ENCODE results near the gene NRG2. TPM values are rescaled to one million over a fixed set of nuclear protein-coding genes. Genes with fewer than 3 reads are reported as not detected.

The NRG2 gene
- total and polyA plus RNA-seq, 5 donors from 2014 or later = not detected

GRCh38 chr5:139926797-139927503 is 116.1 kb downstream of the NRG2 start:
- no peak overlapping the region for H3K27ac ChIP-seq (ENCODE audit: insufficient read depth, low read length, poor library complexity, severe bottlenecking)
- no peak overlapping the region for H3K27ac Mint-ChIP-seq
- peaks cover 10% of the 10 kb centered on the region for H3K27me3 ChIP-seq (ENCODE audit: control insufficient read depth, insufficient read depth, low read length)
- H3K36me3 ChIP-seq (ENCODE audit: control insufficient read depth, insufficient read depth, low read length) = no peaks in the 10 kb centered on the region
- no peak overlapping the region for H3K4me3 Mint-ChIP-seq
- H3K27me3 Mint-ChIP-seq = peaks cover 8% of the 10 kb centered on the region
- H3K4me1 Mint-ChIP-seq = no peaks in the 10 kb centered on the region
- H3K4me1 ChIP-seq (ENCODE audit: control insufficient read depth, insufficient read depth, low read length, poor library complexity, severe bottlenecking) = no peaks in the 10 kb centered on the region
- no peak overlapping the region for H3K4me3 ChIP-seq (ENCODE audit: low read depth, low read length)
- ATAC-seq (ENCODE audit: low read depth in 2 of 2) (no peak), DNase-seq (no peak)
- H3K9me3 ChIP-seq (ENCODE audit: control insufficient read depth in 2 of 2, low read length in 2 of 2) = no peaks in the 10 kb centered on the region
- H3K36me3 Mint-ChIP-seq = no peaks in the 10 kb centered on the region
- H3K9me3 Mint-ChIP-seq = peaks cover 0 to 6% (median 0%) of the 10 kb centered on the region in 7 donors

- Histone ChIP-seq H3K27ac (ENCODE audit: insufficient read depth, low read length, poor library complexity, severe bottlenecking) (no peak overlapping the region), H3K4me3 (ENCODE audit: low read depth, low read length) (no peak overlapping the region), H3K36me3 (ENCODE audit: control insufficient read depth, insufficient read depth, low read length) (no peaks in the 10 kb centered on the region), H3K4me1 (ENCODE audit: control insufficient read depth, insufficient read depth, low read length, poor library complexity, severe bottlenecking) (no peaks in the 10 kb centered on the region), H3K9me3 (ENCODE audit: control insufficient read depth in 2 of 2, low read length in 2 of 2) (no peaks in the 10 kb centered on the region), H3K27me3 (ENCODE audit: control insufficient read depth, insufficient read depth, low read length) (peaks cover 10% of the 10 kb centered on the region)
- no peak overlapping the region for H3K4me3 Mint-ChIP-seq
- DNase-seq = no peak
- H3K27ac Mint-ChIP-seq = no peak overlapping the region
- no peak for ATAC-seq (ENCODE audit: low read depth in 2 of 2)
- no peaks in the 10 kb centered on the region for H3K36me3 Mint-ChIP-seq
- no peaks in the 10 kb centered on the region for H3K4me1 Mint-ChIP-seq
- peaks cover 0 to 3% (median 0%) of the 10 kb centered on the region in 7 donors for H3K9me3 Mint-ChIP-seq
- H3K27me3 Mint-ChIP-seq = peaks cover 10% of the 10 kb centered on the region
Measured at GRCh38 chr5:139925650-139926640, 117.2 kb downstream of the NRG2 start.

DNA sequence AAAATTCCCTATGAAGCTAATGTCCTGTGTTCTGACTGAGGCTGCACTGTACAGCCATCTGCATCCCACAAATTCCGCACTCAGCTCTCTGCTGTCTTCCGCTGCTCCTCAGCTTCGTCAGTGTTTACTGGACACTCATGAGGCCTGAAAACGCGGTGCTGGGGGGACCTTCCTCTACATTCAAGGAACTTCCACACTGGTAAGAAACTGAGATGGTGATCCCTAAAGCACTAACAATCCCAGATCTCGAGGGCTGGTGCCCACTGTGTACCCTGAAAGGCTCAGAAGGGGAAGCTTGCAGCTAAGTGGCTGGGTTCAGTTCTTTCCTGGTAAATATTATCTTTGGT is 117.9 kb downstream of the NRG2 start:
- no peak overlapping the region for H3K4me3 ChIP-seq (ENCODE audit: low read depth, low read length)
- Mint-ChIP-seq H3K36me3 (no peaks in the 10 kb centered on the region), H3K9me3 (peaks cover 0 to 3% (median 0%) of the 10 kb centered on the region in 7 donors), H3K4me3 (no peak overlapping the region), H3K27ac (no peak overlapping the region), H3K27me3 (peaks cover 11% of the 10 kb centered on the region), H3K4me1 (no peaks in the 10 kb centered on the region)
- H3K9me3 ChIP-seq (ENCODE audit: control insufficient read depth in 2 of 2, low read length in 2 of 2) = no peaks in the 10 kb centered on the region
- H3K27ac ChIP-seq (ENCODE audit: insufficient read depth, low read length, poor library complexity, severe bottlenecking) = no peak overlapping the region
- no peaks in the 10 kb centered on the region for H3K36me3 ChIP-seq (ENCODE audit: control insufficient read depth, insufficient read depth, low read length)
- H3K27me3 ChIP-seq (ENCODE audit: control insufficient read depth, insufficient read depth, low read length) = peaks cover 9% of the 10 kb centered on the region
- no peak for ATAC-seq (ENCODE audit: low read depth in 2 of 2)
- DNase-seq = no peak
- H3K4me1 ChIP-seq (ENCODE audit: control insufficient read depth, insufficient read depth, low read length, poor library complexity, severe bottlenecking) = no peaks in the 10 kb centered on the region

DNA sequence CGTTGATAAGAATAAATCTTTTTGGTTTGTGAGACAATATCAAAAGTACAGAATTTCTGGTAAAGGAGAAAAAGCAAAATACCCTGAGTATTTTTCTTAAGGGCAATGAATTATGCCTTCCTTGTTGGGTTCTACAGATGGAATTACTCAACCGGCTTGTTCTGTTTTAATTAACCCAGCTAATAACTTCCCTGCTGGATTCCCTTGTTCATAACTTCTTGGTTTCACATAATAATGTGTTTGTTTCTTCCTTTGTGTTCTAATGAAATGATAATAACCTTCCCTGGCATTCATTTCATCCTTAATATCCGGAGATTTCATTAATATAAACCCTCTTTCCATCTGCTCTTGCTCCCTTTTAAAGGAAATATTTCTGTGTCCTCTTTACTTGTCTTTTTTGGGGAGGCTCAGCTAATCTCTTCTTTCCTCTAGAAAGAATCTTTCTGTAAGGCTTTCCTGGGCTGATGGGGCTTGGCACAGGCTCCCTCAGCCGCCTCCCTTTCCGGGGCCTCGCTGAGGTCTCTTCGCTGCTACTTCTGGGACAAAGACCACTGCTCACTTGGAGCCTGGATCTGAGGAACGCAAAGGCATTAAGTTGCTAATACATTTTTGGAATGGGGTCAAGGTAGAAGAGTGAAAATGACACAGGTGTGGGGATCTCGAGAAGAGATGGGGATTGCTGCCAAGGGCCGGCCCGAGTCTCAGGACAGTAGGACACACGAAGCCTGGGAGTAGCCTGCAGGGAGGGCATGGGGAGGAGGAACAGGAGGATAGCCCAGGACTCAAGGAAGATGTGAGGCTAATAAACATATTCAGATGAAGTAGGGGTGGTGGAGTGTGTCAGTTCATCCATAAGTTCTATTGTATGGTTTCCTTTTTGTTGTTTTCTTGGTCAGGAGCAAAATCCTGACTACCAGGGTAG is 118.5 kb downstream of the NRG2 start:
- H3K4me1 Mint-ChIP-seq = no peaks in the 10 kb centered on the region
- no peak overlapping the region for H3K4me3 Mint-ChIP-seq
- H3K27me3 Mint-ChIP-seq = peaks cover 11% of the 10 kb centered on the region
- H3K27ac Mint-ChIP-seq = no peak overlapping the region
- H3K27ac ChIP-seq (ENCODE audit: insufficient read depth, low read length, poor library complexity, severe bottlenecking) = no peak overlapping the region
- H3K27me3 ChIP-seq (ENCODE audit: control insufficient read depth, insufficient read depth, low read length) = peaks cover 12% of the 10 kb centered on the region
- H3K36me3 Mint-ChIP-seq = no peaks in the 10 kb centered on the region
- H3K4me1 ChIP-seq (ENCODE audit: control insufficient read depth, insufficient read depth, low read length, poor library complexity, severe bottlenecking) = no peaks in the 10 kb centered on the region
- DNase-seq (no peak), ATAC-seq (ENCODE audit: low read depth in 2 of 2) (no peak)
- H3K36me3 ChIP-seq (ENCODE audit: control insufficient read depth, insufficient read depth, low read length) = no peaks in the 10 kb centered on the region
- no peak overlapping the region for H3K4me3 ChIP-seq (ENCODE audit: low read depth, low read length)
- H3K9me3 Mint-ChIP-seq = peaks cover 0 to 3% (median 0%) of the 10 kb centered on the region in 7 donors
- no peaks in the 10 kb centered on the region for H3K9me3 ChIP-seq (ENCODE audit: control insufficient read depth in 2 of 2, low read length in 2 of 2)

DNA sequence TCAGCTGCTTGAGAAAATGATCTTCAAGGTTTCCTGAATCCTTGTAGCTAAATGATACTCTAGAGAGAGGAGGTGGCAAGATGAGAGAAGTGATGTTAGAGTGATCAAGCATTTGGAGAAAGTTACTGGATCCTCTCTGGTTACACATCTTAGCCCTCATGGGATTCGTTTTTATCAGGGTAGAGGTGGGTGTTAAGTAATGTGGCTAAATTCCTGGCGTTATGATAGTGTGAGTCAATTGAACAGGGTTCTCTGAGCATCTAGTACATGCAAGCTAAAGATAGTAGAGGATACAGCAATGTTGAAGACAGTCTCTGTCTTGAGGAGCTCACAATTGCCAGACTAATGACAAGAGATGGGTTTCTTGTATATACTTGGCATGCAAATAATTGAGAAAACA is 123.8 kb downstream of the NRG2 start:
- H3K27ac ChIP-seq (ENCODE audit: insufficient read depth, low read length, poor library complexity, severe bottlenecking) = no peak overlapping the region
- no peaks in the 10 kb centered on the region for H3K36me3 ChIP-seq (ENCODE audit: control insufficient read depth, insufficient read depth, low read length)
- Mint-ChIP-seq H3K27me3 (peaks cover 35% of the 10 kb centered on the region), H3K36me3 (no peaks in the 10 kb centered on the region), H3K9me3 (peaks cover 0 to 4% (median 0%) of the 10 kb centered on the region in 7 donors), H3K4me3 (no peak overlapping the region), H3K27ac (no peak overlapping the region), H3K4me1 (no peaks in the 10 kb centered on the region)
- no peaks in the 10 kb centered on the region for H3K9me3 ChIP-seq (ENCODE audit: control insufficient read depth in 2 of 2, low read length in 2 of 2)
- no peak for ATAC-seq (ENCODE audit: low read depth in 2 of 2)
- peaks cover 7% of the 10 kb centered on the region for H3K27me3 ChIP-seq (ENCODE audit: control insufficient read depth, insufficient read depth, low read length)
- no peaks in the 10 kb centered on the region for H3K4me1 ChIP-seq (ENCODE audit: control insufficient read depth, insufficient read depth, low read length, poor library complexity, severe bottlenecking)
- DNase-seq = no peak
- no peak overlapping the region for H3K4me3 ChIP-seq (ENCODE audit: low read depth, low read length)

DNA sequence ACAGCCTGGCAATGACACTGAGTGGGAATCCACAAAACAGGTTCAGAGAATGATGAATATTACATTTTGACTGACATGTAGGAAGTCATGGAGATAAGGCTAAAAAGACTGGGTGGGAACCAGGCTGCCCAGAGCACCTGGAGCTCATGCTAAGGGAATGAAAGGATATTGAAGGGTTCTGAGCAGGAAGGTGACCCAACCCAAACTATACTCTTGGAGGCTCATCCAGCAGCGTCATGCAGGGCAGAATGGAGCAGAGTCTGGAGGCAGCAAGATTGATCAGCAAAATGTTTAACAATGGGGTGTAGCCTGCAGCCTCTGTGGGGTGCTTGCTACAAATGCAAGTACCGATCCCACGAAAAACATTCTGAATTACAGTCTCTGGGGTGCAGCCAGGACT is 127.3 kb downstream of the NRG2 start:
- no peaks in the 10 kb centered on the region for H3K36me3 ChIP-seq (ENCODE audit: control insufficient read depth, insufficient read depth, low read length)
- no peak overlapping the region for H3K4me3 ChIP-seq (ENCODE audit: low read depth, low read length)
- Mint-ChIP-seq H3K9me3 (peaks cover 0 to 4% (median 0%) of the 10 kb centered on the region in 7 donors), H3K27ac (no peak overlapping the region), H3K36me3 (no peaks in the 10 kb centered on the region), H3K4me3 (no peak overlapping the region), H3K27me3 (peaks cover 38% of the 10 kb centered on the region), H3K4me1 (no peaks in the 10 kb centered on the region)
- ATAC-seq (ENCODE audit: low read depth in 2 of 2) (no peak), DNase-seq (no peak)
- peaks cover 7% of the 10 kb centered on the region for H3K27me3 ChIP-seq (ENCODE audit: control insufficient read depth, insufficient read depth, low read length)
- no peaks in the 10 kb centered on the region for H3K4me1 ChIP-seq (ENCODE audit: control insufficient read depth, insufficient read depth, low read length, poor library complexity, severe bottlenecking)
- H3K27ac ChIP-seq (ENCODE audit: insufficient read depth, low read length, poor library complexity, severe bottlenecking) = no peak overlapping the region
- H3K9me3 ChIP-seq (ENCODE audit: control insufficient read depth in 2 of 2, low read length in 2 of 2) = no peaks in the 10 kb centered on the region

- Mint-ChIP-seq H3K27ac (no peak overlapping the region), H3K27me3 (peaks cover 42% of the 10 kb centered on the region), H3K36me3 (no peaks in the 10 kb centered on the region)
Measured at GRCh38 chr5:139915266-139915665, 127.8 kb downstream of the NRG2 start.

More at GRCh38 chr5:139915266-139915665, 127.8 kb downstream of the NRG2 start:
- peaks cover 6% of the 10 kb centered on the region for H3K27me3 ChIP-seq (ENCODE audit: control insufficient read depth, insufficient read depth, low read length)
- no peaks in the 10 kb centered on the region for H3K9me3 ChIP-seq (ENCODE audit: control insufficient read depth in 2 of 2, low read length in 2 of 2)
- no peaks in the 10 kb centered on the region for H3K4me1 Mint-ChIP-seq
- no peak overlapping the region for H3K4me3 Mint-ChIP-seq
- peaks cover 0 to 4% (median 0%) of the 10 kb centered on the region in 7 donors for H3K9me3 Mint-ChIP-seq
- no peaks in the 10 kb centered on the region for H3K4me1 ChIP-seq (ENCODE audit: control insufficient read depth, insufficient read depth, low read length, poor library complexity, severe bottlenecking)
- no peak overlapping the region for H3K27ac ChIP-seq (ENCODE audit: insufficient read depth, low read length, poor library complexity, severe bottlenecking)
- no peak for ATAC-seq (ENCODE audit: low read depth in 2 of 2)
- H3K4me3 ChIP-seq (ENCODE audit: low read depth, low read length) = no peak overlapping the region
- DNase-seq = no peak
- H3K36me3 ChIP-seq (ENCODE audit: control insufficient read depth, insufficient read depth, low read length) = no peaks in the 10 kb centered on the region

Measured in CD4-positive, CD25-positive, alpha-beta regulatory T cell (primary cell).